Measurements from ENCODE around the gene MDP1. TPM values are rescaled to one million over a fixed set of nuclear protein-coding genes. Genes with fewer than 3 reads are reported as not detected.
"Not testable (repeated sequence)": the region's sequence is repeated elsewhere in the genome, so short reads cannot be mapped to it uniquely, and the experiment has no call there.

Gene MDP1
- polyA plus RNA-seq, 4 donors, result 8.3 to 16.9 (median 11.3) TPM

DNA sequence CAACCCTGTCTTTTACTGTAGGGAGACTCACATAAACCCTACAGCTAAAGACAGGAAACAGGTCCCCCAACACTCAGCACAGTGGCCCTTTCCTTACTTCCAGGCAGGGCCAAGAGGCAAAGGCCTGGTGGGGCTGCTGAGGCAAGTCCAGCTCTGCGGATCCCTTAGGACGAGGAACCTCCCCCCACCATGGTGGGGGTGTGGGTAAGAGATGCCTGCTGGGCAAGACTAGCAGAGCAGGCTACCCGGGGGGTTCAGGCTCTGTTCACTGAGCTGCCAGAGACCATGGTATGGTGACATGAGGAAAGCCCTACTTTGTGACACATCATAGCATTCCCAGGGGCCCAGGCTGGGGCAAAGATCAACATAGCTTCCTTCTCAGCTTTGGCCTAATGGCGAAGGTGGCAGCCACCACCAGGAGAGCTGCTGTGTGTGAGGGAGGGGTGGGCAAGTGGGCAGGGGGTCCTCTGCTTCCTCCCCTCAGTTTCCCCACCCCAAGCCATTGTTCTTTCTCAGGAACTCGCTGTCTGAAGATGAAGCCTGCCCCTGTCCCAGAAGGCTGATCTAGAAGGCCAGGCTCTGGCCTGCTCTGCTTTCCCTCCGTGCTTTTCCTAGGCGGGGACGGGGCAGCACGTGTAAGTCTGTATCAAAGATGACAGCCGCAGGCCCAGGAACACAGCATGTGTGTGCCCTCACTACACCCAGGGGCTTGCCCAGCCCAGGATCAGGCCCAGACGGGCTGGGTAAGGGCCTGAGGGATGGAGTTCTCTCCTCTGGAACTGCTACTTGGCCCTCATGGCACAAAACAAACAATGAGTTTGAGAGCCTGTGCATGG lies 36.6 kb upstream of the MDP1 start:
- no peak for DNase-seq (ENCODE audit: low read depth in 4 of 4, low spot score in 3 of 4)

DNA sequence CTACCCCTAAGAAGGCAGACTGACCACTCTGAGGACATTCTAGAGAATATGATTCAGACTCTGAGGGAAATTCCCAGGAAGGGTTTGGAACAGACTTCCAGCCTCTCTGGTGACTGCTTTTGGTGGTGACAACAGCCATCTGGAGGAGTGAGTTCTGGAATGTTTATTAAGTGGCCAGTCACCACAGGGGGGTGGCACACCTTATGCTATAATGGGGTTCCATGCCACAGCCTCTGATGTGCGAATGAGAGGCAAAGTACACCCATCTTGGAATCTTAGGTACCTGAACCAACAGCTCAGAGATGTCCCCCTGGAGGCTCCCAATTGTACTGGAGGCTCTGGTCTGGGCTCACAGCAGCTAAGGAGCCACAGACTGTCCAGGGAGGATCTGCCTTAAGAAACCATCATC lies 36.0 kb upstream of the MDP1 start:
- no peak for DNase-seq (ENCODE audit: low read depth in 4 of 4, low spot score in 3 of 4)

DNA sequence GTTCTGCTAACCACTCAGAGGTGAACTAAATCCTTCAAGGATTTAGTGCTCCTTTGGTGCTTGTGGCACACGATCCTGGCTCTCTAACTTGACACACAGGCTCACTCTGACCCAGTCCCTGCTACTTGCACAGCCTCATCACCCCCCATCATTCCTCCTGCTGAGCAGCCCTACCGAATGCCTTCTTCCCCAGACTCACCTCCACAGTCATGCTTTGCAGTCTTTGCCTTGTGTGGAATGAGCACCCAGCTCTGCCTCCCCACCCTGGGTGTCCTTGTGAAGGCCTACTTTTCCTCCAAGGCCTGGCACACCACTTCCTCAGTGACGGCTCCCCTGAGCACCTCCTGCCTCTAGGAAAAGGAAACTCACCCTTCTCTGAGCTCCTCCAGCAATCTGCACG lies 34.5 kb upstream of the MDP1 start:
- no peak for DNase-seq (ENCODE audit: low read depth in 4 of 4, low spot score in 3 of 4)

DNA sequence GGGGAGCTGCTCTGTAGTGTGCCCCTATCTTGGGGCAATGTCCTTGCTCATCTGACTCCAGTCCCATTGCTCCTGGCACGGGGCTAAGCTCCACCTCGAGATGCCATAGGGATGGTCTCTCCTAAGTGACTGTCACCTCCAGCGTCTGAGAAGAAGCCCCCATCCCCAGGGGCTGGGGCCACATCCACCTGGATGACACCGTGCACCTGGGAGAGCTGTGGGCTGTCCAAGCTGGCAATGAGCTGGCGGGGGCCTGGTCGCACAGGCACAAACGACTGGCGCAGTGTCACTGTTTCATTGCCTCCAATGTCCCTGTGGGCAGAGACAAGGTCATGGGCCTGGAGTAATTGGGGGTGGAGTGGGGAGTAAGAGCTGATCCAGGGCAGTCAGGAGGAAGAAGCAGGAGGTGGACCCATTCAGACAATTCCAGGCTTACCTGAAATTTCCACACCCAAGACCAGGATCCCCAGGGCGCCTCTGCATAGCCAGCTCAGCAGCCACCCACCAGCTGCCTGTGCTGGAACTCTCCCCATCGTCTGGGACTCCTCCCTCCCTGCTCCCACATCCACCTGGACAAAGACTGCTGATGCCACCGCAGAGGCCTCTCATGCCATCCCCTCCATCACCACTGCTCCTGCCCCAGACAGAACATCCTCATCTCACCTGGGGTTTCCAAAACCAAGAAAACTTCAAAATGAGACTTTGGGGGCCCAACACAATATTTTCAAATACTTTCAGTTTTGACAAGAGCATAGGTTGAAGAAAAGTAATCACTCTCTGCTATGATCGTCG lies 33.6 kb upstream of the MDP1 start:
- no peak for DNase-seq (ENCODE audit: low read depth in 4 of 4, low spot score in 3 of 4)

DNA sequence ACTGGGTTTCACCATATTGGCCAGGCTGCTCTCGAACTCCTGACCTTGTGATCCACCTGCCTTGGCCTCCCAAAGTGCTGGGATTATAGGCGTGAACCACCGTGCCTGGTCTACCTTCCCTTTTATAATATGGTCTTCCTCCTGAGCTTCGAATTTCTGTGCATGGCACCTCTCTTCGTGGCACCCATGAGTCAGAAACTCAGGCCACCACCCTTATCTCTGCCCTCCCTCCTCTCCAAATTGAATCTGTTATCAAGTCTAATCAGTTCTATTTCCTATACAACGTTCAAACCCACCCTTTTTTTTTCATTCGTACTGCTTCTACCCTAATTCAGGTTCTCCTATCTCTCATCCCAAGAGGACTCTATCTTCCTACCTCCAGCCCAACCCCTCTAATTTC lies 31.6 kb upstream of the MDP1 start:
- no peak for DNase-seq (ENCODE audit: low read depth in 4 of 4, low spot score in 3 of 4)

DNA sequence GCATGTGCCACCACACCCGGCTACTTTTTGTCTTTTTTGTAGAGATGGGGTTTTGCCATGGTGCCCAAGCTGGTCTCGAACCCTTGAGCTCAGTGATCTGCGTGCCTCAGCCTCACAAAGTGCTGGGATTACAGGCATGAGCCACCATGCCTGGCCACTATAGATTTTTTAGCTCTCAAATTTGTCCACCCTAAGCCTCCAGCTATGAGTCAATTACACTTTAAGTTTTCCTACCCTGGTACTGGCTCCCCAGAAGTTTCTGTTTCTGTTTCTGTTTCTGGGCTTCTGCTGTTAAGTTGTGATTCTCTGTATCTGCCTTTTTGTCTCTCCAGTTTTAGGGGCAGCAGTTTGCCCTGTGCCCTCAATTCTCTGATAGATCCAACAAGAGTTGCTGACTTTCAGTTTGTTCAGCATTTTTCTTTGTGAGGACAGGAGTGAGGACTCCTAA lies 30.9 kb upstream of the MDP1 start:
- DNase-seq (ENCODE audit: low read depth in 4 of 4, low spot score in 3 of 4), result no peak

DNA sequence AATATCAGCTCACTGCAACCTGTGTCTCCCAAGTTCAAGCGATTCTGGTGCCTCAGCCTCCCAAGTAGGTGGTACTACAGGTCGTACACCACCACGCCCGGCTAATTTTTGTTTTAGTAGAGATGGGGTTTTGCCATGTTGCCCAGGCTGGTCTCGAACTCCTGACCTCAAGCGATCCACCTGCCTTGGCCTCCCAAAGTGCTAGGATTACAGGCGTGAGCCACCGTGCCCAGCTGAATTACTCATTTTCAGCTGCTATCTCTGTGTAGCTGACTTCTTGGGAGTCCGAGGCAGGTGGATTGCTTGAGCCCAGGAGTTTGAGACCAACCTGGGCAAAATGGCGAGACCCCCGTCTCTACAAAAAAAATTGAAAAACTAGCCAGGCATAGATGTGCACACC lies 29.5 kb upstream of the MDP1 start:
- DNase-seq (ENCODE audit: low read depth in 4 of 4, low spot score in 3 of 4), result not testable (repeated sequence)

DNA sequence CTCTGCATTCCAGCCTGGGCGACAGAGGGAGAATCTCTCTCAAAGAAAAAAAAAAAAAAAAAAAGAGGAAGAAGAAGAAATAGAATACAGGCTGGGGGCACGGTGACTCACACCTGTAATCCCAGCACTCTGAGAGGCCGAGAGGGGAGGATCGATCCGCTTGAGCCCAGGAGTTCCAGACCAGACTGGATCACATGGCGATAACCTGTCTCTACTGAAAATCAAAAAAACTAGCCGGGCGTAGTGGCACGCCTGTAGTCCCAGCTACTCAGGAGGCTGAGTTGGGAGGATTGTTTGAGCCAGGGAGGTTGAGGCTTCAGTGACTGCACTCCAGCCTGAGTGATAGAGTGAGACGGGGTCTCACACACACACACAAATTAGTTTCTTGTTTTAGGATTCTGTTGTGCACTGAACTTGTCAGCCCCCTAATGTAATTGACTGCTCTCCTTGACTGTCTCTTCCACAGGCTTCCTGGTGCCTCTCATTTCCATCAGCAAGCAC lies 27.5 kb upstream of the MDP1 start:
- peak in 1 of 4 donors; percentile 14 for DNase-seq (ENCODE audit: low read depth in 4 of 4, low spot score in 3 of 4)

DNA sequence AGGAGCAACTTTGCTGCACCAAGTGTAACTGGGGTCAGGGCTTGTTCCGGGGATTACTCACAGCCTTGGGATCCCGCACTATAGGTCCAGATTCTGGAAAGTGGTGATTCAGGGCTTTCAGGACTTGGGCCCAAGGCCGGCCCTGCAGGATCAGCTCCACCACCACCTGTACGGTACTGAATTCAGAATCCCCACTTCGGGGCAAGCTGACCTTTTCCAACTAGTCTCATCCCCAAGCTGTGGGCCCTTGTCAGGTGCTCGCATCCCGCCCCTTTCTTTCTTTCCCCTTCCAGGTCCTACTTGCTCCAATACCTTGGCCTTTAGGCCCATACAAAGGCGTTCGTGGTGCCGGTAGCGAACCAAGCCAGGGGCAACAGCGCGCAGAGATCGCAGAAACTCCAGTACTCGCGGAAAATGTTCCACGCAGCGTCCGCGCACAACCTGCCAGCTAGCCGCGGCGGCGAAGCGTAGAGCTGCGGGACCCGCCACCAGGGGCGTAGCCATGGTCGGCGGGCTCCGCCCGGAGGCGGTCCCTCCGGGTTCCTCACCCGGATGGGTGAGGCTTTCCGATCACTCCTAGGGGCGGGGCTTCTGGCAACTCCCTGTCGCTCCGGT lies 26.1 kb upstream of the MDP1 start:
- peak in 2 of 4 donors; percentile 87 to 88 for DNase-seq (ENCODE audit: low read depth in 4 of 4, low spot score in 3 of 4)

DNA sequence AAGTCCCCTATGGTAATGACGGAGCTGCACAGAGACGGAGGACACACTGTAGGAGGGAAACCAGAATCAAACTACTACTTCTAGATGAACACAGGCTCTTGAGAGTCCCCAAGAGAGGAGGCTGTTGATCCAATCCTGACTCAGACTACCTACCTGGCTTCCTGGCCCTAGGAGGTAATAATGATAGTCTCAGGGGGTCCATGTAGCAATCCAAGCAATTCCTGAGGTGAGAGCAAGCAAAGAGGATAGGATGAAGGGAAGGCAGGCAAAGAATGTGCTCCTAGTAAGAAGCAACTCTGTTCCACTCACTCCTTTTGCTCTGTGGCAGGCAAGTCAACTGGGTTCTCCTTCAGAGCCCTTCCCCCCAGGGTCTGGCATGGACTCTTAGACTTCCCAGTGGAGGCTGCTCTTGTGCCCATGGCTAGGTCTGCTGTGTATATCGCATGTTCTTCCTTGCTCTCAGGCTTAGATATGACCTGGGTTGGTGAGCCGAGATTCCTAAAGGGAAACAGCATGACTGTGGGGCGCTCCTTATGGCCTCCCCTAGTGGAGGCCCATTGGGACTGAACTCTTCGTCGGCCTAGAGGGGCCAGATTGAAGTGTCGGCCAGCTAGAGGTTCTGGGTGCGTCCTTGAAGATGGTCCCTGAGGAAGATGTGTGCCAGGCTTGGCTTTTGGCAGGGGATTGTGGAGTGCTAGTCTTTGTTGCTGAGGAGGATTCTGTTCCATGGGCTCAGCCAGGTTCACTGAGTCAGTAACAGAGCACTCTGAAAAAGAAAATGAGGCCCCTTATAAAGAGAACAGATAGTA lies 24.4 kb upstream of the MDP1 start:
- DNase-seq (ENCODE audit: low read depth in 4 of 4, low spot score in 3 of 4), result no peak

DNA sequence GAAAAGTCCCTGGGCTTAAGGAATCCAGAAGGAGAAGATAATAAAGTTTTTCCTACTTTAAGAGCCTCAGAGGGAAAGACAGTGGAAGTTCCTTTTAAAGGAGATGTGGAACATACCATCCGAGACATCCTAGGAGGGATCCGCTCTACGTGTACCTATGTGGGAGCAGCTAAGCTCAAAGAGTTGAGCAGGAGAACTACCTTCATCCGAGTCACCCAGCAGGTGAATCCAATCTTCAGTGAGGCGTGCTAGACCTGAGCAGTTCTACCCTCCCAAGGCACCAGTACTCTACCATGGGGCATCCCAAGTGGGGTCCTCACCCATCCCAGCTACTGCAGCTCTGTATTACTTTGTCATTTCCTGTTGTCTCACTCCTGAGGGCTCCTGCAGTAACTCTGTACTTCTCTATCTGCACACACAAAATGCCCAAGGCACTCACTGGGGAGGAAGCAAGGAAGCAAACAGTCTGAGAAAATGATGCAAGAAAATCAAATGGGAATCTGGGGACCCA lies 22.7 kb upstream of the MDP1 start:
- no peak for DNase-seq (ENCODE audit: low read depth in 4 of 4, low spot score in 3 of 4)

DNA sequence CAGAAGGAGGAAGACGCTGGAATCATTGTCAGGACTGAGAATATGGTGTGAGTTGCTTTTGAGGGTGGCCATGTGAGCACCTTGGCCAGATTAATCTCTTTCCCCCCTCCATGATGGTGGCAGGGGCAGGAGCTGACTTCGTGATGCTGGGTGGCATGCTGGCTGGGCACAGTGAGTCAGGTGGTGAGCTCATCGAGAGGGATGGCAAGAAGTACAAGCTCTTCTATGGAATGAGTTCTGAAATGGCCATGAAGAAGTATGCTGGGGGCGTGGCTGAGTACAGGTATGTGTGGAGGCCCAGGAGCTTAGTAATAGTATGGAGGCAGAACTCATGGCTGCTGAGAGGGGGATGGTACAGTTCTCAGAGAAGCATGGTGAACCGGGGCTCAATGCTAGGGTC lies 22.3 kb upstream of the MDP1 start:
- no peak for DNase-seq (ENCODE audit: low read depth in 4 of 4, low spot score in 3 of 4)

DNA sequence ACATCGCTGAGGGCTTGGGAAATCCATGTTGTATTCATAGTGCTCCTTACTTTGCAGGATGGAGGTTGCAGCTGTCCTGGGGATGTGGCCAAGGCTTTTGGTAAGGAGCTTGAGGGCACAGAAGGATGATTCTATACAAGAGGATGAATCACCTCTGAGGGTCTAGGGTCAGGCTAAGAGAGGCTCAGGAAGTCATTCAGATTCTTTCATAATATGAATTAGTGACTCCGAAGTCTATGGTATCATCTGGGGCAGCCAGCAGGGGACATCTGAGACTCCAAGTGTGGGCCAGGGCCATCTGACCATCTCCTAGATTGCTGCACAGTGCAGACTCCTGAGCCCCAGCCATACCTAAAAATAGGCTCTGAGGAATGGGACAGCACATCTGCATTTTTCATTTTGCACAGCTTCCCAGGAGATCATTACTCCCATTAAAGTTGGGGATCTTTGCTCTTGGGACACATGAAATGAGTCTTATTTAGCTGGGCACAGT lies 21.6 kb upstream of the MDP1 start:
- DNase-seq (ENCODE audit: low read depth in 4 of 4, low spot score in 3 of 4), result no peak

DNA sequence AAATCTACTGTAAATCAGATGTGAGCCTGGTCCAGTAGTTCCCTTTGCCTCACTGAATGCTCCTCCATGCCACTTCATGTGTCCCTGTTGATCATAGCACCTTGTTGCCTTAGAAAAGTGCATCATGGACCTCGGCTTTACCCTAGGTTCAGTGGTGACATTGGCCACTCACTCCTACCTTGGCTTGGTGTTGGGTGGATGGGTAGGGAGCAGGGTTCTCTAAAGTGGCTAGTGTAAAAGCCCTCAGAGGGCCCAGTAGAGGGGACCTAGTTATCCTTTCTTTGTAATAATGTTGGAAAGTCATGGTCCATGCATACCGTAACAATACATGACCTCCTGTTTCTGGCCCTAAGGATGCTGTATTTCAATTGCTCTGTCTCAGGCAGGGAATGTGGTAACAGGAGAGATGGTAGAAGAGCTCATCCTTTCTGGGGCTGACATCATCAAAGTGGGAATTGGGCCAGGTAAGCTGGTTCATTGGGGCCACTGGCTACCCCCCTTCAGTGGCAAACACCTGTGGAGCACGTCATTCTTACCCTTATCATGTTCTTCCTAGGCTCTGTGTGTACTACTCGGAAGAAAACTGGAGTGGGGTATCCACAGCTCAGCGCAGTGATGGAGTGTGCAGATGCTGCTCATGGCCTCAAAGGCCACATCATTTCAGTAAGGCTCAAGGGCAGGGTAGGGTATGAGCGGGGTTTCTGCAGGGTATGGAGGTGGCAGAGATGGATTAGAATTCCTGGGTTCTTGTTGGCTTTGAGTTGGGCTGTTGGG lies 21.0 kb upstream of the MDP1 start:
- DNase-seq (ENCODE audit: low read depth in 4 of 4, low spot score in 3 of 4), result no peak

DNA sequence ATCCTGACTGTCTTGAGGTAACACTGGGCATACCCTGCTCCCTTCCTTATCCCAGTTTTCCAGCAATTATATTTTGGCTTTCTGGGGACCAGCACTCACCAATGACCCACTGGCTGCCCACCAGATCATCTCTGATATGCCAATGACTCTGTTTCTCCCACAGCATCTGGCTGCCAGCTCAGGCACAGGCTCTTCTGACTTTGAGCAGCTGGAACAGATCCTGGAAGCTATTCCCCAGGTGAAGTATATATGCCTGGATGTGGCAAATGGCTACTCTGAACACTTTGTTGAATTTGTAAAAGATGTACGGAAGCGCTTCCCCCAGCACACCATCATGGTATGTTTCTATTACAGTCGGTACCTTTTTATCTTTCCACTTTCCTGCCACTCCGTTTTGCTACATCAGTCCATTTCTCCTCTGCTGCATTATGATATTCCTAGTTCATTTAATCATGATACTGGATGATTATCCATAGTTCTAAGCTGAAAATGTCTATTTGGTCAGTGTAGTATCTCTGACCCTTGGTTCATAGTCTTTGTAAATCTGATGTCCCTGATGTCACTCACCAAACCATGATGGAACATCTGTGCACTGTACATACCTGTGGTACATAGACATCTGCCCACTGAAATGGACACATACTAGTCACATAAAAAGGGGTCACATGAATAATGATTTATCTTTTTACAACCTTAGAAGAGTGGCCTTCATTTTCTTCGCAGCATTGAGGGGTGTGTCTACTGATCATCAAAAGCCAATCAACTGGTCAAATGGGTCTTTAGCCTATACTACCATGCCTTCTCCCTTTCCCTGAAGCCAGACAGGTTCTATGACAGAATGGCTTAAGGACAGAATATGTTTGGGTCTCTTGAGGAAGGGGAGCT lies 20.2 kb upstream of the MDP1 start:
- DNase-seq (ENCODE audit: low read depth in 4 of 4, low spot score in 3 of 4), result no peak

DNA sequence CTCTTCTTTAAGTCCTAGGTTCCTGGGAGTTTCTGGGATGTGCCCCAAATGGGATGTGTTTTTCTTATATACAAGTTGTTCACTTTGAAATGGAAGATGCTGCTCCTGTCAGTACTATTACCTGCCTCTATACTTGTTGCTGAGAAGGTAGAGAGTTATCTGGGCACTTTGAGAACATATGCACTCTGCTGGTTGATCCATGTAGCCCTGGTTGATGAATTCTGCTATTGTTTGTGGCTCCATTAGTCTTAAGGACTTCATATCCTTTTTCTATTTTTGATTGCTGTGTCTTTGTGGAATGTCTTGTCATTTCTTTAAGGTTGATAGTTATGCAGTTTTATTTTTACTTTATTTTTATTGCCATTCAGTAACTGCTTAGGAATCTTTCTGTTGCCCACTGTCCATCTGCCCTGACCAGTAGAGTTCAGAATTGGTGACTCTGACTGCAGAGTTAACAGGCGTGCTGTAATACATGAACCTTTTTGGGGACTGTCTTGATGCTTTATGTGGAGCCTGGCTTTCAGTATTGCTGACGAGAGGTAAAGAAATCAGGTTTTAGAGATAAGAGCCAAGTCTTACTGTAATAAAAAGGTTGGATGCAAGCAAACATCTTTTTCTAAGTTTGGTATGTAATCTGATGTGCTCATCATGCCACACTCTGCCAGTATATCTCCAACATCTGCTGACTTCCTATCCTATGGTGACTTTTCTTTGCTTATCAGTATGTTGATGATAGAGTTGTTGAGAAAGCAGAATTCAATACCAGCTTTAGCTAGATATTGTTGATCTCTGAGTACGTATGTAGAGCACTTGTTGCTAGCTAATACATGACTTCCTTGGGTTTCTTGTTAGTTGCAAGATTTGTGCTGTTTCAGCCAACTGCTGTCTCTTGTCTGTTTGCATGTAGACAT lies 18.5 kb upstream of the MDP1 start:
- no peak for DNase-seq (ENCODE audit: low read depth in 4 of 4, low spot score in 3 of 4)

DNA sequence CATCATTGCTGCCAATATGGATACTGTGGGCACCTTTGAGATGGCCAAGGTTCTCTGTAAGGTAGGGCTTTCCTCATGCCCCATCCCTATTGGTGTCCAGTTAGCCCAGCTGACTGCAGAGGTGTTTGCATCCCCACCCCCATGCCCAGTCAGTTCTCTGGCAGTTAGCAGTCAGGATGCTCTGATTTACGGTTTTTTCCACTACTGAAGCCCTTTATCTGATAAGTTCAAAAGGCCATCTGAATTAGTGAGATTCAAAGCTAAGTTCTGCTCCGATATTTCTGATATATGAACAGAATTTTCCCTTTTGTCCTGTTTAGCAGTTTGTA lies 17.6 kb upstream of the MDP1 start:
- no peak for DNase-seq (ENCODE audit: low read depth in 4 of 4, low spot score in 3 of 4)

Data from left renal pelvis (tissue), 4 donors.